GM10248 (cell line): ENCODE results near the gene OMG.
"Not testable (repeated sequence)": the region's sequence is repeated elsewhere in the genome, so short reads cannot be mapped to it uniquely, and the experiment has no call there.

Source experiments
- CTCF ChIA-PET: fragments of 300-600 bp; sonication (Branson Sonifier 250); formaldehyde crosslinking; extraction: SDS; loops from one replicate; lab custom pipeline; 2021; ENCODE audit warnings: antibody characterized with exemption; lab: Yijun Ruan, JAX
- POLR2A ChIA-PET: fragments of 350-650 bp; sonication (Branson Sonifier 250); formaldehyde crosslinking; extraction: SDS; loops from one replicate; lab custom pipeline; 2020; ENCODE audit warnings: antibody characterized with exemption; lab: Yijun Ruan, JAX
- DNase-seq: peaks from one replicate; pipeline ENCODE4 v3.0.0; 2012; ENCODE audit errors: extremely low spot score
- TF ChIP-seq, protein P1 (sequence below): IDR thresholded peaks from 2 replicates; pipeline ENCODE4 v1.5.1; 2012; ENCODE audit warnings: mild to moderate bottlenecking, low read depth; ENCODE audit errors: extremely low read depth, missing control alignments, control extremely low read depth

OMG gene

DNA sequence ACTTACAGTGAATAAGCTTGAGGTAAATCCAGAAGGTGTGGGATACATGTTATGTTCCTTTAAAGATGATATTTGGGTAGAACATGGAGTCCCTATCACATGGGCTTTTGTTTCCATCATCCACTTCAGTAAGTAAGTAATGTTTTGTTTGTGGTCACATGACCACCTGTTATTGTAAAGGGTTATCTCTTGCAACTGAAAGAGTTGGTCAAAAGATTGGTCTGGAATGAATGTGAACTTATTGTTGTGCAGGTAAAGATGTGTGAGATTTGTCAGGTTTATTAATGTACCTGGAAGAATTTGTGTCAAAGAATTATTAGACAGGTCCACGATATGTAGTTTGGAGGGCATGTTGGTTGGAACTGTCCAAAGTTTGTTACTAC, 1.6 kb downstream of the OMG start:
- TF ChIP-seq, protein P1, sequence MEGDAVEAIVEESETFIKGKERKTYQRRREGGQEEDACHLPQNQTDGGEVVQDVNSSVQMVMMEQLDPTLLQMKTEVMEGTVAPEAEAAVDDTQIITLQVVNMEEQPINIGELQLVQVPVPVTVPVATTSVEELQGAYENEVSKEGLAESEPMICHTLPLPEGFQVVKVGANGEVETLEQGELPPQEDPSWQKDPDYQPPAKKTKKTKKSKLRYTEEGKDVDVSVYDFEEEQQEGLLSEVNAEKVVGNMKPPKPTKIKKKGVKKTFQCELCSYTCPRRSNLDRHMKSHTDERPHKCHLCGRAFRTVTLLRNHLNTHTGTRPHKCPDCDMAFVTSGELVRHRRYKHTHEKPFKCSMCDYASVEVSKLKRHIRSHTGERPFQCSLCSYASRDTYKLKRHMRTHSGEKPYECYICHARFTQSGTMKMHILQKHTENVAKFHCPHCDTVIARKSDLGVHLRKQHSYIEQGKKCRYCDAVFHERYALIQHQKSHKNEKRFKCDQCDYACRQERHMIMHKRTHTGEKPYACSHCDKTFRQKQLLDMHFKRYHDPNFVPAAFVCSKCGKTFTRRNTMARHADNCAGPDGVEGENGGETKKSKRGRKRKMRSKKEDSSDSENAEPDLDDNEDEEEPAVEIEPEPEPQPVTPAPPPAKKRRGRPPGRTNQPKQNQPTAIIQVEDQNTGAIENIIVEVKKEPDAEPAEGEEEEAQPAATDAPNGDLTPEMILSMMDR, result no peak
- DNase-seq, result no peak
- CTCF ChIA-PET, result no interaction called here
- POLR2A ChIA-PET, result no interaction called here

DNA sequence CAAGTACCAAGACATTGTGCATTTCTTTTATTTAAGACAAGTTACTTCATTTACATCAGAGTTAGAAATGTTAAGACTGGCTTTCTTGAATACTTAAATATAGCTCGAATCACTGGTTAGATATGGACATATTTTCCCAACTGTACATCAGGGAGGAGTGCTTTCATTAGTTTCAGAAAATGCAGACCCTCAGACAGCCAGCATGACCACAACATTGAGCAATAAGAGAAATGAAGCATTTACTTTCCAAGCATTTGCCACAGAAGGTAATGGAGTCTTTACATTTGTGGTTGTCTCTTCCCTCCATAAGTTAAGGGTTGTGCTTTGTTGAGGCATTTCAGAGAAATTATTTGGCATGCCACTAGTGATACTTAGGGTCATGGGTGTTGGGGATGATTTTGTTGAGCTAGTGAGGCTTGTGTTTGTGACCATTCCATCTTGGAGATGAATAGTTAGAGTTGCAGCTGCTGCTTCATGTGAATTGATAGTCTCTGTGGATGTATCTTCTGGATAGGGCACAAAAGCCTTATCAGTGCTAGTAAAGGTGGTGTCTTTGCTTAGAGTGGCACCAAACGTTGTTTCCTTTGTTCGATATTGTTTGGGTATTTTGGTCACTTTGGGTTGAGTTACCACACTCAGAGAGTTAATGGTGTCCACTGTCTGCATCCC, 2.1 kb downstream of the OMG start:
- DNase-seq, result no peak
- CTCF ChIA-PET, result interaction anchor here (1.2 kb wide), 1 partner anchor 12 kb away, joined by 5 read pairs; no protein-coding TSS in a partner anchor
- POLR2A ChIA-PET, result no interaction called here
- TF ChIP-seq, protein P1, result no peak

DNA sequence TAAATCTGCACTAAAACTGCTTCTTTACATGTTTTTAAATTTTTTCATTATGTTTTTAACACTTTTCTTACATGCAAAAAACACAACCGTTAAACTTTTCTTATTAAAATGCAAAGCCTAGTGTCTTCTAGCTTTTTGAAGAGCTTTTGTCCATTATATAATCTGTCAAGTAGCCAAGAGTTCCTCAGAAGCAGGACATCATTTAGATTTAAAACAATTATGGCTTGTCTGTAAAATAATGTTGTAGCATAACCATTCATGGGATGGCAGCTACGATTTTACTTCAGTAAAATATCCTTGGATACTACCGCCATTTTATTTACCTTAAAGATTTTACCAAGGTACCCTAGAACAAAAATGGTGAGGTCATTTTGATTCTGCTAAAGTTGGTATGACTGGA, 2.8 kb downstream of the OMG start:
- TF ChIP-seq, protein P1, result no peak
- CTCF ChIA-PET, result interaction anchor here (1.2 kb wide), 1 partner anchor 13 kb away, joined by 5 read pairs; no protein-coding TSS in a partner anchor

DNA sequence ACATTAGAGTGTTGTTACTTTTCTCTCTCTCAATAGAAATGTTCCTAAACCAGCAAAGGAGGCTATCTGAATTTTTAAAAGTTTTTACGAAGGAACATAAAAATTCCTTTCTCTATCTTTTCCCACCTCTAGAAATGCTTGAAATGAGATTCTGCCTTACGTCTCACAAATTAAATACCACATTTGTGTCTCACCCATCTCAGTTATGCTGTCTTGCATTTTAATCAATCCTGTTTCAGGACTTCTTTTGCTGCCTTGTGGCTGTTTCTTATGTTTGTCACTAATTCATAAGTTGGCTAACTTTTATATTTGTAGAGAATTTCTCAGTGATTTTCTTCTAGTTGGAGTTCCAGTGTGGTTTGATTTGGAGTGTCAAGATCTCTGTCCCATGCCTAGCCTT, 3.5 kb downstream of the OMG start:
- TF ChIP-seq, protein P1, result no peak
- DNase-seq, result no peak
- POLR2A ChIA-PET, result no interaction called here
- CTCF ChIA-PET, result no interaction called here

More for the DNA sequence above, 2.8 kb downstream of the OMG start:
- no peak for DNase-seq
- POLR2A ChIA-PET, result no interaction called here

DNA sequence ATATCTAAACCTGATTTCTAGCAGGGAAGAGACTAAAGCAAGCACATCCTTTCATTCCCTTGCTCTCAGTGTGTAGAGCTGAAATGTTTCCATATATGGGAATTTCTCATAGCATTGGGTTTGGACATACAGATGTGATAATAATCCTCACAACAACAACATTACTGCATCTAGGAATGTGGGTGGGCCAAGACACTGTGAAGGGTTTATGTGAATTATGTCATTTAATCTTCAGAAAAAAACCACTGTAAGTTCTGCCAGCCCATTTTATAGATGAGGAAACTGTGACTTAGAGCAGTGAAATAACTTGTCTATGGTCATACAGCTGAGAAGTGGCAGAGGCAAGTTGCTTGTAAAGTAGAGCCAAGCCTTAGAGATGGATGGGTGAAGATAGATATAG, 5.2 kb downstream of the OMG start:
- CTCF ChIA-PET, result no interaction called here
- POLR2A ChIA-PET, result no interaction called here
- TF ChIP-seq, protein P1, result no peak
- no peak for DNase-seq

DNA sequence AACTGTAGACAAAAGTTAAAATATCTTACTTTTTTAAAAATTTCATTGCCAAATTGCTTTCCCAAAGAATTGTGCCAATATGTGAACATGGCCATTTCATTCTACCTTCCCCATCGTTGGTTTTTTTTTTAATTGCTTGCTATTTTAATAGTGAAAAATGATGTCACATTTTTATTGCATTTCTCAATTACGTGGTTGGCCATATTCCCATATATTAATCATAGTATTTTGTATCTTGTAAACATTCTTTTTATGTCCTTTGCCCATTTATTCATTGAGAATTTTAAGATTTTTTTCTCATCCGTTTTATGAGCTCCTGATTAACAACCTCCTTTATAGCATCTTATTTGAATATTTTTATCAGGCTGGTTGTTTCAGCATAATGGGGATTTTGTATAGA, 7.2 kb downstream of the OMG start:
- TF ChIP-seq, protein P1, result no peak
- DNase-seq, result no peak
- CTCF ChIA-PET, result no interaction called here
- POLR2A ChIA-PET, result no interaction called here

DNA sequence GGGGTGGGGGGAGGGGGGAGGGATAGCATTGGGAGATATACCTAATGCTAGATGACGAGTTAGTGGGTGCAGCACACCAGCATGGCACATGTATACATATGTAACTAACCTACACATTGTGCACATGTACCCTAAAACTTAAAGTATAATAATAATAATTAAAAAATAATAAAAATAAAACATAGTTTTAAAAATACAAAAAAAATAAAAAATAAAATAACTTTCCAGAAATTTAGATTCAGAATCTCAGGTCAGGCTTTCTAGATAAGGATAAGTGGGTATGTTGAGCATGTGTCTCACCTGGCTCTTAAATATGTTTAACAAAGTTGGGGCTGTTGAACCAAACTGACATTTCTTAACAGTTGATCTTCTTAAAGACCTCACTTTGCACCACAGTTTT, 9.1 kb downstream of the OMG start:
- CTCF ChIA-PET, result interaction anchor here (1.6 kb wide), 1 partner anchor 19 kb away, joined by 3 read pairs; no protein-coding TSS in a partner anchor
- POLR2A ChIA-PET, DNase-seq: not testable (repeated sequence)
